GM18519 (cell line): ENCODE measurements around the gene ROCK1.
"Not testable (repeated sequence)": the region's sequence is repeated elsewhere in the genome, so short reads cannot be mapped to it uniquely, and the experiment has no call there.

ENCODE experiments used
- ATAC-seq: cut with Tn5 transposase; IDR thresholded peaks from one replicate; pipeline ENCODE4 v1.9.1; 2021; ENCODE audit warnings: mild to moderate bottlenecking, moderate library complexity; ENCODE audit not compliant: unreplicated experiment, low FRiP score

ROCK1 gene

DNA sequence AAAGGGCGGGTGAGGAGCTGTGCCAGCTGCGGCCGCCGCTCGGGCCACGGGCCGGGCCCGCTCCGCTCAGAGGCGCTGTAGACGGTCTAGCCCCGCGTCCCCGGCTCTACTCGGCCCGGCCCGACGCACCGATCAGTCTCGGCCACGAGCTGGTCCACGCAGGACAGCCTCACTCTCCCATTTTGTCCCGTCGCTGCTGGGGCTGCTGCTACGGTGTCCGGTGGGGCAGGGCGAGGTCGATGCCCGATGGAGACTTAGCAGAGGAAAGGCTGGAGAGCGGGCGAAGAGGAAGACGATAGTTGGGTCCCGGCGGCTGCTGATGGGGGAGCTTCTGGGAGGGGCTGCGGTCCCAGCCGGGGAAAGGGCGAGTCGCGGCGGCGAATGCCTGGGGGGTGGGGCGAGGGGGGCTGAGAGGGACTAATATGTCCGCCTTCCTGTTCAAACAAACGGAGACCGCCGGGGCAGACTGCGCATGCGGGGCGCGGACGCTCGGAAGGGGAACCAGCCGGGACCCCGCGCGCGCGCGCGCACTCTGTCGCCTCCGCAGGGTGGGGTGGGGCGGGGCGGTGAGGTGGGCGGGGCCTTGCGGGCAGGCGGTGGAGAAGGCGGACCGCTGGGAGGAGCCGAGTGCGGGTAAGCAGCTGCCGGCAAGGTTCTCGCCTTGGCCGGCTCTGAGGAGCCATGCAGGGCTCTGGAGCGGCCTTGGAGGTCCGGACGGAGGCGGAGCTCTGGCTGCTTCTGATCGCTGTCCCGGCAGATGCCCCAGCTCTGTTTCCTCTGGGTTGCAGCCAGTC lies at the start of gene ROCK1:
Gene ROCK1, minus strand, starts transcription at position 468 of the 794 bp plus-strand sequence. CDS start 903 bp downstream, outside the sequence.
- ATAC-seq, result peak; percentile 91

DNA sequence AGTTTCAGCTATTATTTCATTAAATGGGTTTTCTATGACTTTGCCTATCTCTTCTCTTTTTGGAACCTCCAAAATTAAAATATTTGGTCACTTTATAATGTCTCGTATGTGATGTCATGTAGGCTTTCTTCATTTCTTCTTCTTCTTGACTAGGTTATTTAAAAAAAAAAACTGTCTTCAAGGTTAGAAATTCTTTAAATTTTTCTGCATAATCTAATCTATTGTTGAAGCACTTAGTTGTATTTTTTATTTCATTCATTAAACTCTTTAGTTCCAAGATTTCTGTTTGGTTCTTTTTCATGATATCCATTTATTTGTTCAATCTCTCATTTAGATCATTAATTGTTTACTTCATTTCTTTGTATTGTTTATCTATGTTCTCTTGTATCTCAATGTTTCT lies 43.8 kb upstream of the ROCK1 start:
- no peak for ATAC-seq

DNA sequence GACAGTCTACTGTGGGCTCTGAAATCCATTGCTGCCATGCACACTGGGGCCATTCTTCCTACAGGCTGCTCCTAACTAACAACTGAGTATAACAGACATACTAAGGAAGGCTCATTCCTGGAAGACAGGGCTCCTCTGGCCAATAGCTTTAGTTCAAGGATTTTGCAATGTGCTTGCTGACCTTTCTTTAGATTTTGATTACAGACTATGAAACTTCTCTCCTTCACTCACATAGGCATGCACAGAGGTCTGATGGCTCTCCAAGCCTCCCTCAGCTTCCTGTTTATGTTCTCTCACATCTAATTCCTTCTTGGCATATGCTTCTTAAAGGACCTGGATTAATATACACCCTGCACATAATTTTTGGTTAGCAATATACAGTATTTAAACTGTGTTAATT lies 34.4 kb upstream of the ROCK1 start:
- ATAC-seq, result no peak

DNA sequence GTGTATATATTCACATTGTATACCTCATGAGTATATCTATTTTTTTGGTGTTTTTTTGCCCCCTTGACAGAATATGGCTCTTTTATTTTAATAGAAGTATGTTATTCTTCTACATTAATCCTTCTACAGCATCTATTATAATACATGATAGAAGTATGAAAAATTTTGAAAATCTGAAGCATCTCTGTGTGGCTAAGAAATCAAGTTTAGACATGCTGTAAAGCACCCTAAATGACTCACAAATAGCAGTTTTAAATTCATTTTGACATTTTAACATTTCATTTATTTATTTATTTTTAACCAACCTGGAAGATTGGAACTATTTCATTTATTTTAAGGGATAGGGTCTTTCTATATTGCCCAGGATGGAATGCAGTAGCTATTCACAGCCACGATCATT lies 33.8 kb upstream of the ROCK1 start:
- no peak for ATAC-seq

DNA sequence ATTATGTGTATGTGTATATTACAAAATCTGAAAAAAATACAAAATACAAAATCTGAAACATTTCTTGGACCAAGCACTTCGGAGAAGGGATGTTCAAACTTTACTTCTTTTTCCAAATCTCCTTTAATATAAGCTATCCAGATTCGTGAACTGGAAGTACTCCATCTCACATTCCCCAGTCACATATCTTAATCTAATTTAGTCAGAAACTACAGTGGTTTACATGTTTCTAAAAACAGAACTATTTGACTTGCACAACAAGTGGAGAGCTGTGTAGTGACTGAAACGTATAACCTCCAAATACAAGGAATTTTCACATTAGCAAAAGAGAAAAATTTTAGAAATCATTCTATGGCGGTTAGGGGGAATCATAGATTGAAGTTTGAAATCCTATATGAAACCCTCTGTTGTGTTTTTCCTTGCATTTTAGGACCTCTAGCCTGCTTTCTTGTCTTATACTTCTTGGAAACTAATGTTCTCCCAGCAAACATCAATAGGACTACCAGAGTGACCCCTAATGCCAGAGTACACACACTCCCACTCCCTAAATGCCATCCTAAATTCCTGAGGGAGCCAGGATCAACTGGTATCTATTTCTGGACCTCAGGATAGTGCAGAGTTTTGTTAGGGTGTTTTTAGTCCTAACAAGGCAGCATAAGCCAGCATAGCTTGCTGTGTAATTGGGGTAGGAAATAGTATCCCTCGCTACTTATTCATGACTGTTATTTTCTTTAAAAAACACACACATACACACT lies 30.2 kb upstream of the ROCK1 start:
- ATAC-seq, result no peak

DNA sequence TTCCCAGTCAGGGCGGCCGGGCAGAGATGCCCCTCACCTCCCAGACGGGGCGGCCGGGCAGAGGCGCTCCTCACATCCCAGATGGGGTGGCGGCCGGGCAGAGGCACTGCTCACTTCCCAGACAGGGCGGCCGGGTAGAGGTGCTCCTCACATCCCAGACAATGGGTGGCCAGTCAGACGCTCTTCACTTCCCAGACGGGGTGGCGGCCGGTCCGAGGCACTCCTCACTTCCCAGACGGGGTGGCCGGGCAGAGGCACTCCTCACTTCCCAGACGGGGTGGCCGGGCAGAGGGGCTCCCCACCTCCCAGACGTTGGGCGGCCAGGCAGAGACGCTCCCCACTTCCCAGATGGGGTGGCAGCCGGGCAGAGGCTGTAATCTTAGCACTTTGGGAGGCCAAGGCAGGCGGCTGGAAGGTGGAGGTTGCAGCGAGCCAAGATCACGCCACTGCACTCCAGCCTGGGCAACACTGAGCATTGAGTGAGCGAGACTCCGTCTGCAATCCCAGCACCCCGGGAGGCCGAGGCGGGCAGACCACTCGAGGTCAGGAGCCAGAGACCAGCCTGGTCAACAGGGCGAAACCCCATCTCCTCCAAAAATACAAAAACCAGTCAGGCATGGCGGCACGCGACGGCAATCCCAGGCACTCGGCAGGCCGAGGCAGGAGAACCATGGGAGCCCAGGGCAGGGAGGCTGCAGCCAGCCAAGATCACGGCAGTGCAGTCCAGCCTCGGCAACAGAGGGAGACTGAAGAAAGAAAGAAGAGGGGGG lies 26.3 kb upstream of the ROCK1 start:
- ATAC-seq, result not testable (repeated sequence)

DNA sequence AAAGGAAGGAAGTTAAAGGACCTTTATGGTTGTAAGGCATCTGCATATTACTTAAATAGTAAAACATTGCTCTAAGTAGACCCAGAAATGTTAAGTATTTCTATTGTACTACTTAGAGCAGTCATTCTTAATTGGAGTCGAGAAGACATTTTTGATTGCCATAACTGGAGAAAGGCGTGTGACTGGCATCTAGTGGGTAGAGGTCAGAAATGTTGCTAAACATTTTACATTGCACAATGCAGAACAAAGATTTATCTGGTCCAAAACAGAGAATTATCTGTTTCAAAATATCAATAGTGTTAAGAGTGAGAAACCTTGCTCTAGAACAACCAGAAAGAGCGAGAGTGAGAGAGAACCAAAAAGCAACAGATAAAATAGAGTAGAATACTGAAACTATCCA lies 23.3 kb upstream of the ROCK1 start:
- ATAC-seq, result no peak

DNA sequence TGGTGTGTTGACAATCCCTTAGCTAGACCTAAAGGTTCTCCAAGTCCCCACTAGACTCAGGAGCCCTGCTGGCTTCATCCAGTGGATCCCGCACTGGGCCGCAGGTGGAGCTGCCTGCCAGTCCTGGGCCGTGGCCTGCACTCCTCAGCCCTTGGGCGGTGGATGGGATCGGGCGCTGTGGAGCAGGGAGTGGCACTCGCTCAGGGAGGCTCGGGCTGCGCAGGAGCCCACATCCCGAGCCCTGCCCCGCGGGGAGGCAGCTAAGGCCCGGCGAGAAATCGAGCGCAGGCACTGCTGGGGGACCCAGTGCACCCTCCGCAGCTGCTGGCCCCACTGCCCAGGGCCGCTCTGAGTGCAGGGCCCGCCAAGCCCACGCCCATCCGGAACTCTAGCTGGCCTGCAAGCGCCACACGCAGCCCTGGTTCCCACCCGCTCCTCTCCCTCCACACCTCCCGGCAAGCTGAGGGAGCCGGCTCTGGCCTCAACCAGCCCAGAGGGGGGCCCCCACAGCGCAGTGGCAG lies 20.8 kb upstream of the ROCK1 start:
- no peak for ATAC-seq

DNA sequence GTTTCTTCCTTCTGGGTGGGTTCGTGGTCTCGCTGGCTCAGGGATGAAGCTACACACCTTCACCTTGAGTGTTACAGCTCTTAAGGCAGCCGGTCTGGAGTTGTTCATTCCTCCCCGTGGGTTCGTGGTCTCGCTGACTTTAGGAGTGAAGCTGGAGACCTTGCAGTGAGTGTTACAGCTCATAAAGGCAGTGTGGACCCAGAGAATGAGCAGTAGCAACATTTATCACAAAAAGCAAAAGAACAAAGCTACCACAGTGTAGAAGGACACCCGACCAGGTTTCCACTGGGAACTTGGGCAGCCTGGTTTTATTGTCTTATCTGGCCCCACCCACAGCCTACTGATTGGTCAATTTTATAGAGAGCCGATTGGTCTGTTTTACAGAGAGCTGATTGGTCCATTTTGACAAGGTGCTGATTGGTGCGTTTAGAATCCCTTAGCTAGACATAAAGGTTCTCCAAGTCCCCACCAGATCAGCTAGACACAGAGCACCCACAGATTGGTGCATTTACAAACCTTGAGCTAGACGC lies 20.1 kb upstream of the ROCK1 start:
- no peak for ATAC-seq

DNA sequence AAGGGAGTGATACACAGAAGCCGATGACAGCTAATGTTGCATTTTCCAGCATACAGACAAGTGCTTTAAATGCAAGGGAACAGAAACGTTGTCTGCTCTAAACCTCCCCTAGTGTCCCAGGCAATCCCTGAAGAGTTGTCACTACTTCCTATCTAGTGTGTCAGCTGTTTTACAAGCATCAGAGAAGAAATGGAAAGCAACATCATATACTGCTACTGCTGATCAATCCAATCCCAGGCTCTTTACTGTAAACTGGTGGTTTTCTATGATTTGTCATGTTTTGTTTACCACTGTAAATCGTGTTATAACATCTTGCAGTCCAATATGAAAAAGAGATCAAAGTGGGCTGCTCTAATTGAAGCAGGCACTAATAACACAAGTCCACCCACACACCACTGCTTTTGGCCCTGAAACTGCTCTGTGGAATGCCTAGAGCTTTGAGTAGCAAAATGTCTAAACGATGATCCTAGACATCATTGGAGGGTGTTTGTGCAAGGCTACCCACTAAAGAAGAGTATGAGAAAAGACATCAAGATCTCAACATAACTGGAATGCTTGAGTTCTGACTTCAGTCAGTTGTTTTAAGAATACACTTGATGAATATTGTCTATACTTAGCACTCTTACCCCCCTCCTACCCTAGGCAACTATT lies 18.1 kb upstream of the ROCK1 start:
- ATAC-seq, result no peak

DNA sequence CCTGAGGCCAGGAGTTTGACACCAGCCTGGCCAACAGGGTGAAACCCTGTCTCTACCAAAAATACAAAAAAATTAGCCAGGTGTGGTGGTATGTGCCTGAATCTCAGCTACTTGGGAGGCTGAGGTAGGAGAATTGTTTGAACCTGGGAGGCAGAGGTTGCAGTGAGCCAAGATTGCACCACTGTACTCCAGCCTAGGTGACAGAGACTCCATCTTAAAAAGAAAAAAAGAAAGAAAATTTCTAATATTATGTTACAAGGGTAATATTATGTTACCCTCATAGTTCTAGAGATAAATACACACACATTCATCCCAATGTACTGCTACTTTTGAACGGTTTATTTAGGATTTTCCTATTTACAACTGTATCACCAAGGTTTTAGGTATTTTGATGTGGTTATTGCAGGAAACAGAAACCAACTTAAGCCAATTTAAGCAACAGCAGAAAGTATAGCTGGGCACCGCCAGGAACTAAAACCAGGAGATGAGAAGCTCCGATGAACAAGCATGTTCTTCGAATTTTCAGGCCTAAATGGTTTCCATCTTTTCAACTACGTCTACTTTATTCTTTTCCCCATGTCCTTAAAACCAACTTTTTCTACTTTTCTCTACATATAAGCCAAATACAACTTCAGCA lies 11.8 kb upstream of the ROCK1 start:
- no peak for ATAC-seq

DNA sequence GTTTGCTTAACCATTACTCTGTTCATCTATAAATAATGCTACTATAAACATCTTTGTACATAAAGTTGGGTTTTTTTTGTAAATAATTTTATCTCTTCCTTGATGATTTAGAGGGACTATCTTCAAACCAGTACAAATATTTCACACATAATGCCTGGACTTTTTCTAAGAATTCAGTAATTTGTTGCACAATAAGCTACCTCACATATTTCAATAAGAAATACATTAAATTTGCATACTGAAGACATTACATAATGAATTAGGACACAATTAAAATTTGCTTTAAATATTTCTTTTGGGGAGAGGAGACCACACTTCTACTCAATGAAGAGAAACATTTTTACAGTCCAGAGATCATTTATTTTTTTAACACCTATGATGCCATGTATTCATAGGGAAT lies 7.2 kb upstream of the ROCK1 start:
- ATAC-seq, result no peak

DNA sequence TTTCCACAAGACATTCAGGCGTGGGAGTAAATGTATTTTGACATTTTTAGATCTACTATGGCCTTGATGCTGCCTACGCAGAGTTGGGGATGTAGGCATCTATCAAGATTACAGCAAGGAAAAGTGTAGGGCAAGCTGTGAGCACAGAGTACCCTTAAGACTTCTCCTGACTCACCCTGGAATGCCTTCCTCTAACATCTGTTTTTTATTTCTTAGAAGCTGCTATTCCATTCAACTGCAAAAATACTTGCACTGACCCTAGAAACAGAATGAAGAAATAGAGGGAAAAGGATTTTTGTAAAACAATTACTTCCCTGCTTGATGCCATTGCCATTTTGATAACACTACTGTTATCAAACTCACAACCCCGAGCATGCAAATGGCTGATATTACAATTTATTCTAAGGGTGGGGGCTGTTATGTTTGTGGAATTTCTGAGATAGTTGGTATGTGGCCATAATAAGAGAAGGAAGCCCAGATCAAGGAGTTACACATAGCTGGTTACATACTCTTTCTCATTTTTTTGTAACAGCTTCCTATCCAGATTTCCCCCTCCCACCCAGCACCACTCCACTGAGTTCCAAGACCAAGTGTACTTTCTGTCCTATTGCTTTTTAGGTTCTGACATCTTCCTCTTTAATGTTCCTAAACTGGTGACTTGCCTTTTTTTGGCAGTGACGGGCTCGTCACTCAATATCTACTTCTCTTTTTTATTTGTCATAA lies 6.0 kb upstream of the ROCK1 start:
- no peak for ATAC-seq

DNA sequence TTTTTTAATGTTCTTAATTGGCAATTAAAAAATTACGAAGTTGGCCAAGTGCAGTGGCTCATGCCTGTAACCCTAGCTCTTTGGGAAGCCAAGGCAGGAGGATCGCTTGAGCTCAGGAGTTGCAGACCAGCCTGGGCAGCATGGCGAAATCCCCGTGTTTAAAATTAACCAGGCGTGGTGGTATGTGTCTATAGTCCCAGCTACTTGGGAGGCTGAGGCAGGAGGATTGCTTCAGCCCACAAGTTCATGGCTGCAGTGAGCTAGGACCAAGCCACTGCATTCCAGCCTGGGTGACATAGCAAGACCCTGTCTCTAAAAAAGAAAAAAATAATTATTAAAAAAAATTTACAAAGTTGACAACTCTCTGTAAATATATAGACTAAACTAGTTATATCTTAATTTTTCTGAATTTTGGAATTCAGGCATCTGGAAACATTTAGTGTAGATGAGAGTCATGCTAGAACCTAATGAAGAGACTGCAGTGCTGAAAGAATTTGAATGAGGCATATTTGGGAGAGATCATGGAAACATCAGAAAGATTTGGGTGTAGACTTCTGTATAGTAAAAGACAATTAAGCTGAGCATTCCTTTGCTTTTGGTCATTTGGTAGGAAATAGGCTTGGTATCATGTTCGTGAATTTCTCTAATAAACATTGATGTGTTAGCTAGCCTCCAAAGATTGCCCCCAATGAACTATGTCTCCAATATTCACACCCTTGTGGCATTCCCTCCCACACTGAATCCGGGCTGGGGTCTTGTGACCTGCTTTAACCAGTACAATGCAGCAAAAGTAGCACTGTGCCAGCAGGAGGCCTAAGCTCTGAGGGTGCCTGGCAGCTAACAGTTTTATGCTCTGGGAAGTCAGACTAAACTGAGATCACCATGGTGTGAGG lies 4.2 kb upstream of the ROCK1 start:
- ATAC-seq, result no peak

DNA sequence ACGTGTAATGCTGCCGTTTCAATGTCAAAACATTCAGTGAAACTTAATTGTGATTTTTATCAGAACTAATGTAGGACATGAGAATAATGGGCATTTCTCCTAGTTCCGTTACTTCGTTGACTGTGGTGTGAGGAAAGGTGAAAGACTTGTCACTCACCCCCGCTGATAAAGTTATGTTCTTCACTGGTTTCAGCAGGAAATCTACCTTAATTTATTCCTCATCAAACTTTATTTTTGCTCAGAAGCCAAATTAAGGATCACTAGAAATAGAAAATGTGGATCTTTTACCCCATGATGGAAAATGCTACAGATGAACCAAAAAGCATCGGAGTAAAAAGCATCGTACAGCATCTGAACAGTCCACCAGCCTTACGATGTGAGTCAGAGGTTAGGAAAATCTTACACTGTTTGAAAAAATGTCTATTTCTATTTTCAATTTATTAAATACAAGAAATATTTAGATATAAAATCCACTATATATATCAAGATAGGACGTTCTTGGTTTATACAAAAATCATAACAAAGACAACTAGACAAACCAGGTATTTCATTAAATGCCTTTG lies 1.0 kb upstream of the ROCK1 start:
- no peak for ATAC-seq

DNA sequence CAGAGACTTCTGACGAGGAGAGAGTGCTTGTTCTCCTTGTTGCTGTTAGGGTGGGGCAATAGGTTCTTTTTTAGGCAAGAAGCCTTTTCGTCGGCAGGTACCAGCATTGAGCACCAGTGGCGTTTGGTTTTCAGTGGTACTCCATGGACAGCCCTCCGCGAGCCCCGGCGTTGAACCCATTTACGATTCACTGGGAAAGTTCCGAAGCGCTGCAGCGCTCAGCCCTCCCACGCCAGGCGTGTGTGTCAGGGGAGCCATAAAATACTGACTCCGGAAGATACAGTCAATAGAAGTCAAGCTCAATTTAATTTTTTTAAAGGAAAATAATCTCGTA lies 494 bp upstream of the ROCK1 start:
- ATAC-seq, result no peak

DNA sequence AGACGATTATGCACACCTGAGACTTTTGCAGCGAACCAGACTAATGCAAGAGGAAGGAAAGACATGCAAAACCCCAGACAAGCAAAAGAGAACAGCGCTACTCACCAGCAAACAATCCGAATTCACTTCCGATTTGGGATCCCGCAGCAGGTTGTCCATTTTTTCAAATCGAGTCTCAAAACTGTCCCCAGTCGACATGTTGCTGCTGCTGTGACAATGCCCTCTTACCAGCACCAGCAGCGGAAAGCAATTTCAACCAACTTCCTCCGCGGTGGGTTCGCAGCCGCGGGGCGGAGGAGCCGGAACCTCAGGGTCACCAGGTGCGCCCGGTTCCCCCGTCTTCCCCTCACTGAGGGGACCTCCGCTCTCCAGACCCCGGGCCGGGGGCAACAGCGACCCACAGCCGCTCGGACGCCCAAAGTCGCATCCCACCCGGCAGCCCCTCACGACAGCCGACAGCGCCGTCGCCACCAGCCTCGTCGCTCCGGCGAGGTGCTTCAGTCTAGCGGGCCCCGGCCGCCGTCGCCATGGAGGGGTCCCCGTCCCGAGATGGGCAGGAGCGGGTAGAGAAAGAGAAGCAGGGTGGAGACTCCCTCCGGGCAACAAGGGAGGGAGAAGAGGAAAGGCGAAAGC lies 784 bp downstream of the ROCK1 start:
- peak; percentile 11 for ATAC-seq
